SIG-M5 (cell line): ENCODE measurements around the gene LMOD1.
A peak's percentile ranks its signal among the peaks of the same experiment; 100 is the strongest.

Experiments
- DNase-seq: peaks from one replicate; lab custom pipeline; 2025; lab: John Stamatoyannopoulos, UW

The LMOD1 gene

DNA sequence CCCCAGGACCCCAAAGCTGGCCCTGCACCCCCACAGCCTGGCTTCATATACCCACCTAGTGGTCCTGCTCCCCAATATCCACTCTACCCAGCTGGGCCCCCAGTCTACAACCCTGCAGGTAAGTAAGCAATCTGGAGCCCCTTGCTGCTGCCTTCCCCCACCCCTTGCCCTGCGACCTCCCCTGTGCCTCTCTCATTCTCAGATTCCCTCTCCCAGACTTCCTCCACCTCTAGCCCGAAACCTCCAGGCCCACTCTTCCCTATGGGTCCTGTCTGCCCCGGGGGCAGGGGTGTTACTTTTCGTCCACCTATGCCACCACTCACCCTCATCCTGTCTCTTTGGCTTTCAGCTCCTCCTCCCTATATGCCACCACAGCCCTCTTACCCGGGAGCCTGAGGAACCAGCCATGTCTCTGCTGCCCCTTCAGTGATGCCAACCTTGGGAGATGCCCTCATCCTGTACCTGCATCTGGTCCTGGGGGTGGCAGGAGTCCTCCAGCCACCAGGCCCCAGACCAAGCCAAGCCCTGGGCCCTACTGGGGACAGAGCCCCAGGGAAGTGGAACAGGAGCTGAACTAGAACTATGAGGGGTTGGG, 54.8 kb downstream of the LMOD1 start:
- DNase-seq, result no peak

GRCh38 chr1:201890806-201891450, 55.4 kb downstream of the LMOD1 start:
- DNase-seq, result no peak

- no peak for DNase-seq
These were observed 56.1 kb downstream of the LMOD1 start for GRCh38 chr1:201890223-201890622.

DNA sequence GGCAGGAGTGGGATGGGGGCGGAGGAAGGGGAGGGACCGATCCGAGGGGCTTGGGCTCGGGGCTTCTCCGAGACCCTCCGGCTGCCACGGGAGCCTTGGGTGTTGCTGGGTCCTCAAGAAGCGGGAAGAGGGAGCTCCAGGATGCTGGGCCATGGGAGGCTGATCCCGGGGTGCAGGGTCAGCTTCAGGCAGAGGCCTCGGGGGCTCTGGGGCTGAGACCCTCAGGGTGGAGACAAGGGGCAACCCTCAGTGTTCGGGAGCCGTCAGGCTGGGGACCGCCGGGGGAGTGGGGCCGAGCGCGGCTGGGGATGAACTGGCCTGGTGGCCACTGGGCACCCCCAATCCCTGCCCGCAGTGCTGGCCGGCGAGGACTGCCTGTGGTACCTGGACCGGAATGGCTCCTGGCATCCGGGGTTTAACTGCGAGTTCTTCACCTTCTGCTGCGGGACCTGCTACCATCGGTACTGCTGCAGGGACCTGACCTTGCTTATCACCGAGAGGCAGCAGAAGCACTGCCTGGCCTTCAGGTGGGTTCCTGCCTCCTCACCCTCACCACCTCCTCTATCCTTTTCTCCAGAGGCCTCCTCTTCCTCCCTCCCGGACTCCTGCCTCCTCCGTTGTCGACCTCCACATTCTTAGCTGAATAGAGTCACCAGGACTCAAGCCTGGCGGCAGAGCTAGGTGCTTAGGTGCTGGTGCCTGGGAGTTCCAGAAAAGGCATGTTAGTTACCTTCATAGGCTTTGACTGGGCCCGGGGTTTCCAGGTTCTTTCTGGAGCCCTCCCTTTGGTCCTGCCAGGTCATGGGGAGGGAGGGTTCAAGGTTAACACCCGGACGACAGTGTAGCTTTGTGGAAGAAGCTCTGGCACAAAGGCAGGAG, 57.0 kb downstream of the LMOD1 start:
- no peak for DNase-seq

GRCh38 chr1:201888282-201889089, 57.9 kb downstream of the LMOD1 start, which contains the start of gene SHISA4:
SHISA4 (plus strand) TSS chr1:201888898; CDS start chr1:201888995, 97 bp downstream.
- DNase-seq, result no peak

GRCh38 chr1:201887116-201887866, 59.1 kb downstream of the LMOD1 start:
- DNase-seq, result no peak

- no peak for DNase-seq
These were observed 60.1 kb downstream of the LMOD1 start for GRCh38 chr1:201886103-201886885.

GRCh38 chr1:201885531-201886075, 60.7 kb downstream of the LMOD1 start:
- DNase-seq, result no peak

GRCh38 chr1:201884425-201884824, 61.9 kb downstream of the LMOD1 start:
- no peak for DNase-seq

- peak; percentile 45 for DNase-seq
These were observed 62.6 kb downstream of the LMOD1 start for GRCh38 chr1:201883786-201884185.

GRCh38 chr1:201883266-201883665, 63.1 kb downstream of the LMOD1 start:
- no peak for DNase-seq

DNA sequence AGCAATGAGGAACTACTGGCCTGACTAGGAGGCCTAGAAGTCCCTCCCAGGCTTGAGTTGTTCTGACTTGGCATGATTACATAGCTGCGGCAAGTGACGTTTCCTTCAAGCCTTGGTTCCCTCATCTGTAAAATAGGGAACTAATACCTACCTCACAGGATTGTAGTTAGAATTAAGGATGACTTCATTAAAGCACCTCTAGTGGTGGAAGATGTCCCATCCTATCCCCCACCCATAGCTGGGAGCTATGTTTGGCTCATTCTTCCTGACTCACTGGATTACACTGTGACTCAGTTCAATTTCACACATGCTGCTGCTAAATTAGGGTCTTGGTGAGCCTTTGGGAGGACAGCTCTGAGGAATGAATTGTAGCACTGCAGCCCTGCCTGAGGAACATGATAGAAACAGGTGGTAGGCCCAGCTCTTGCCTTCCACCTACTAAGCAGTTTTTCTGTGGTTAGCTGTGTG, 63.6 kb downstream of the LMOD1 start:
- DNase-seq, result peak; percentile 99

DNA sequence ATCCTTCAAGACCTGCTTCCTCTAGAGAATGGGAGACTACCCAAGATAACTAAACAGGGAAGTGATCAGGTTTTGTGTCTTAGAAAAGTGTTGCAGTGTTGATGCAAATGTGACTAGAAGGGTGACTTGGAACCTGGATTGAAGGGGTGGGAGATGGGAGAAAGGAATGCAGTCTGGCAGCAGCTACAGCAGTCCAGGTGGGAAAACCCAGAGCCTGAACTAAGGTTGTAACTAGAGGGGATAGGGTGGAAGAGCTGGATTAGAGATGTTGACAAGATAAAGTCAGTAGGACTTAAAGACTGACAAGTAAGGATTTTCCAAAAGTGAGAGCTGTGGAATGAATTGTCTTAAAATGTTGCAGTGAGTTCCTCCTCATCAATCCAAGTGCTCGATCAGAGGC, 64.7 kb downstream of the LMOD1 start:
- DNase-seq, result no peak

- DNase-seq, result no peak
These were observed 65.3 kb downstream of the LMOD1 start for GRCh38 chr1:201880928-201881571.

GRCh38 chr1:201877877-201878401, 68.4 kb downstream of the LMOD1 start:
- DNase-seq, result no peak

DNA sequence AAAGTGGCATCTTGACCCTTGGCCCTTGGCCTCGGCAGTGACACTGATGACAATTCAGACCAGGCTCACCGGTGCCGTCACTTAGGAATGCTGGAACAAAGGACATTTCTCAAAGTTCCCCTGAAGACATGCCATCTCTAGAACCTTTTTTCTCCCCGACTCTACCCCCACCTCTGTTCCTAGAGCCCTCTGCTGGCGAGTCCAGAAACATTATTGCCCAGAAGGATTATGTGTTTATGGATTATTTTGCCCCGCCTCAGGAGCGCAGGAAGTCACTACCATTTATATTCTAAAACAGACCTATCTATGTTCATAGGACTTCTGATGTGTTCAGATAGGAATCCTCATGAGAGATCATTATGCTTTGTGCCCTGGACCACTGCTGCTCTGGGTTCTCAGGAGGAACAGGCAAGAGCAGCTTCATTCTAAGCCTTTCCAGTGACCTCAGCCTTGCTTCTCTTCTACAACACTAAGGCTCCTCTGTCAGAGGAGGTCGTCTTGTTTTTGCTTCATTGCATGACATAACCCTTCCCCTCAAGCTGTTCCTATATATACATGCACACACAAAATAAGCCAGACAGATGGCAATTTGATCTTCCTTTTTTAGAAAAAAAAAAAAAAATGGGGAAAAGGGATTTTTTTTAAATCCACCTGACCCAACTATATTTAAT, 70.1 kb downstream of the LMOD1 start:
- no peak for DNase-seq

GRCh38 chr1:201874672-201875071, 71.7 kb downstream of the LMOD1 start:
- DNase-seq, result no peak

DNA sequence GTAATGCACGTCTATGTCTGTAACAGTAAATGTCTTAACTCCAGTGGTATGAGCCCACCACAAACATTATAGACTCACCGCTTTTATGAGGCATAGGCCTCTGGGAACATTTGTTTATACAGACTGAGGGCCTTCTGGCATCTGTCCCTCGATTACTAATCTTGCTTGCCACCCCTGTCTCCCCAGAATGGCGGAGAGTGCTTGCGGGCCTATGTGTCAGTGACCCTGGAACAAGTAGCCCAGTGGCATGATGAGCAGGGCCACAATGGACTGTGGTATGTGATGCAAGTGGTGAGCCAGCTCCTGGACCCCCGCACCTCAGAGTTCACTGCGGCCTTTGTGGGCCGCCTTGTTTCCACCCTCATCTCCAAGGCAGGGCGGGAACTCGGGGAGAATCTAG, 76.0 kb downstream of the LMOD1 start:
- DNase-seq, result no peak

GRCh38 chr1:201861448-201861847, 84.9 kb downstream of the LMOD1 start:
- no peak for DNase-seq
